ENCODE measurements around the gene R3HDM4.
A peak's percentile ranks its signal among the peaks of the same experiment; 100 is the strongest.

- TF ChIP-seq, protein P1, sequence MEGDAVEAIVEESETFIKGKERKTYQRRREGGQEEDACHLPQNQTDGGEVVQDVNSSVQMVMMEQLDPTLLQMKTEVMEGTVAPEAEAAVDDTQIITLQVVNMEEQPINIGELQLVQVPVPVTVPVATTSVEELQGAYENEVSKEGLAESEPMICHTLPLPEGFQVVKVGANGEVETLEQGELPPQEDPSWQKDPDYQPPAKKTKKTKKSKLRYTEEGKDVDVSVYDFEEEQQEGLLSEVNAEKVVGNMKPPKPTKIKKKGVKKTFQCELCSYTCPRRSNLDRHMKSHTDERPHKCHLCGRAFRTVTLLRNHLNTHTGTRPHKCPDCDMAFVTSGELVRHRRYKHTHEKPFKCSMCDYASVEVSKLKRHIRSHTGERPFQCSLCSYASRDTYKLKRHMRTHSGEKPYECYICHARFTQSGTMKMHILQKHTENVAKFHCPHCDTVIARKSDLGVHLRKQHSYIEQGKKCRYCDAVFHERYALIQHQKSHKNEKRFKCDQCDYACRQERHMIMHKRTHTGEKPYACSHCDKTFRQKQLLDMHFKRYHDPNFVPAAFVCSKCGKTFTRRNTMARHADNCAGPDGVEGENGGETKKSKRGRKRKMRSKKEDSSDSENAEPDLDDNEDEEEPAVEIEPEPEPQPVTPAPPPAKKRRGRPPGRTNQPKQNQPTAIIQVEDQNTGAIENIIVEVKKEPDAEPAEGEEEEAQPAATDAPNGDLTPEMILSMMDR (IDR thresholded peaks at IDR 0.05 in 8 of 11, conservative IDR thresholded peaks at IDR 0.05 in 3 of 11): peak in 1 of 11 experiments; percentile 14
- TF ChIP-seq POLR2A (IDR thresholded peaks at IDR 0.05) (no peak), POLR2AphosphoS5 (IDR thresholded peaks at IDR 0.05) (peak; percentile 76 to 84 (median 82))
Observed at GRCh38 chr19:940591-941291, 27.7 kb upstream of the R3HDM4 start.
